Smooth muscle cell (in vitro differentiated cells): Measurements from ENCODE around the gene DNAI1. TPM values are rescaled to one million over a fixed set of nuclear protein-coding genes. Genes with fewer than 3 reads are reported as not detected.

Experiments used
- DNase-seq: peaks from one replicate; lab custom pipeline; 2025; ENCODE audit not compliant: unreplicated experiment; lab: John Stamatoyannopoulos, UW
- H2AFZ ChIP-seq: fragments of 200-600 bp; sonication (generic); 2 replicates; pipeline ENCODE4 v1.6.0; 2016; ENCODE audit warnings: antibody characterized with exemption, low read depth, mild to moderate bottlenecking
- H3F3A ChIP-seq: fragments of 200-600 bp; sonication (generic); 2 replicates; pipeline ENCODE4 v1.6.0; 2017; ENCODE audit warnings: antibody characterized with exemption, low read depth
- H3K27ac ChIP-seq: fragments of 200-600 bp; sonication (generic); 2 replicates; pipeline ENCODE4 v1.5.1; 2016; ENCODE audit warnings: low read depth, mild to moderate bottlenecking
- H3K27me3 ChIP-seq: fragments of 200-600 bp; sonication (generic); 2 replicates; pipeline ENCODE4 v1.6.1; 2016; ENCODE audit warnings: low read depth, mild to moderate bottlenecking
- H3K36me3 ChIP-seq: fragments of 200-600 bp; sonication (generic); 2 replicates; pipeline ENCODE4 v1.5.1; 2016; ENCODE audit warnings: low read depth
- H3K4me1 ChIP-seq: fragments of 200-600 bp; sonication (generic); 2 replicates; pipeline ENCODE4 v1.5.1; 2016; ENCODE audit warnings: low read depth
- H3K4me2 ChIP-seq: fragments of 200-600 bp; sonication (generic); 2 replicates; pipeline ENCODE4 v1.6.0; 2016; ENCODE audit warnings: mild to moderate bottlenecking
- H3K4me3 ChIP-seq: fragments of 200-600 bp; sonication (generic); 2 replicates; pipeline ENCODE4 v1.5.1; 2016; ENCODE audit warnings: mild to moderate bottlenecking
- H3K79me2 ChIP-seq: fragments of 200-600 bp; sonication (generic); 2 replicates; pipeline ENCODE4 v1.6.0; 2016; ENCODE audit warnings: low read depth, mild to moderate bottlenecking
- H3K9ac ChIP-seq: fragments of 200-600 bp; sonication (generic); 2 replicates; pipeline ENCODE4 v1.6.0; 2016; ENCODE audit warnings: low read depth
- H3K9me3 ChIP-seq: fragments of 200-600 bp; sonication (generic); replicated peaks from 2 replicates; pipeline ENCODE4 v1.5.1; 2016; ENCODE audit warnings: low read depth
- H4K20me1 ChIP-seq: fragments of 200-600 bp; sonication (generic); 2 replicates; pipeline ENCODE4 v1.6.0; 2016; ENCODE audit warnings: low read depth
- WGBS: methylation state at CpG from one replicate; pipeline ENCODE4 v1.1.7; 2016; ENCODE audit warnings: low lambda C conversion rate; 5-methylcytosine and 5-hydroxymethylcytosine counted together
- polyA plus RNA-seq: library from polyadenylated mRNA; unstranded; fragments of >200 nt; fragmentation: Nextera tagmentation; extraction: Ambion mirVana; gene quantifications from 2 replicates; pipeline ENCODE4 v1.2.1, GENCODE V29; 2016
- total RNA-seq: library from RNA; depleted of rRNA; stranded (reverse); fragments of >200 nt; gene quantifications from 2 replicates; pipeline ENCODE4 v1.2.3, GENCODE V29; 2014
- TF ChIP-seq, protein P1 (sequence below): fragments of 200-600 bp; sonication (generic); IDR thresholded peaks from 2 replicates; pipeline ENCODE4 v1.5.1; 2017; ENCODE audit warnings: borderline replicate concordance, mild to moderate bottlenecking, antibody characterized with exemption; ENCODE audit not compliant: insufficient read depth, poor library complexity, severe bottlenecking

The DNAI1 gene
- total and polyA plus RNA-seq, 2 experiments from 2014 or later: 0.31 TPM; not detected in 1

DNA sequence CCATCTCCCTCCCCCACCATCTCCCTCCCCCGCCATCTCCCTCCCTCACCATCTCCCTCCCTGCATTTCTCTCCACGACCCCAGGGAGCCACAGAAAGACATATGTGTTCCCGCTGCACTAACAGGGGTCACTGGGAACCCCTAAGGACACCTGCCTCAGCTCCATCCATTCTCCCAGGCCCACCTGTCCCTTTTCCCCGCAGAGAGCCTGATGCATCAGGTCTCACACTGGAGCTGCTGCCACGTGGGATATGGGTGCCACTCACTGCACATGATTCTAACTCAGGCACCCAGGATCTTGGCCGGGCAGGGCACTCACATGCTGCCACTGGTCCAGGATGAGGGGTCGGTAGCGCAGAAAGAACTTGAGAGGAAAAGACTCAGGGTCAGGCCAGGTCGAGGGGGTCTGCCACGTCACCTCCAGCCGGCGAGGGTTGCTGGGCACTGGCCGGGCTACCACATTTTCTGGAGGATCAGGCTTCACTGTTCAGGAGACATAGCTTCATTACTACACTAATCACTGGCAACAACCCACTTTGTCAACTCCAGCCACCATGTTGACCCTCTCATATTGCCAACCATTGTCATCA lies 97.4 kb downstream of the DNAI1 start:
- H3K4me1 ChIP-seq: peaks cover 24% of the 10 kb centered on the region
- H2AFZ ChIP-seq: no peak overlapping the region
- H3K79me2 ChIP-seq: no peaks in the 10 kb centered on the region
- TF ChIP-seq, protein P1, sequence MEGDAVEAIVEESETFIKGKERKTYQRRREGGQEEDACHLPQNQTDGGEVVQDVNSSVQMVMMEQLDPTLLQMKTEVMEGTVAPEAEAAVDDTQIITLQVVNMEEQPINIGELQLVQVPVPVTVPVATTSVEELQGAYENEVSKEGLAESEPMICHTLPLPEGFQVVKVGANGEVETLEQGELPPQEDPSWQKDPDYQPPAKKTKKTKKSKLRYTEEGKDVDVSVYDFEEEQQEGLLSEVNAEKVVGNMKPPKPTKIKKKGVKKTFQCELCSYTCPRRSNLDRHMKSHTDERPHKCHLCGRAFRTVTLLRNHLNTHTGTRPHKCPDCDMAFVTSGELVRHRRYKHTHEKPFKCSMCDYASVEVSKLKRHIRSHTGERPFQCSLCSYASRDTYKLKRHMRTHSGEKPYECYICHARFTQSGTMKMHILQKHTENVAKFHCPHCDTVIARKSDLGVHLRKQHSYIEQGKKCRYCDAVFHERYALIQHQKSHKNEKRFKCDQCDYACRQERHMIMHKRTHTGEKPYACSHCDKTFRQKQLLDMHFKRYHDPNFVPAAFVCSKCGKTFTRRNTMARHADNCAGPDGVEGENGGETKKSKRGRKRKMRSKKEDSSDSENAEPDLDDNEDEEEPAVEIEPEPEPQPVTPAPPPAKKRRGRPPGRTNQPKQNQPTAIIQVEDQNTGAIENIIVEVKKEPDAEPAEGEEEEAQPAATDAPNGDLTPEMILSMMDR: no peak
- H3K4me2 ChIP-seq: no peak overlapping the region
- H3K36me3 ChIP-seq: no peaks in the 10 kb centered on the region
- peaks cover 9% of the 10 kb centered on the region for H3F3A ChIP-seq
- H4K20me1 ChIP-seq: no peaks in the 10 kb centered on the region
- no peaks in the 10 kb centered on the region for H3K9me3 ChIP-seq
- no peak overlapping the region for H3K9ac ChIP-seq
- H3K27me3 ChIP-seq: no peaks in the 10 kb centered on the region
- H3K27ac ChIP-seq: no peak overlapping the region
- DNase-seq: no peak
- H3K4me3 ChIP-seq: no peak overlapping the region
- 90% methylated on average over 12 of the region's 13 CpGs for WGBS

DNA sequence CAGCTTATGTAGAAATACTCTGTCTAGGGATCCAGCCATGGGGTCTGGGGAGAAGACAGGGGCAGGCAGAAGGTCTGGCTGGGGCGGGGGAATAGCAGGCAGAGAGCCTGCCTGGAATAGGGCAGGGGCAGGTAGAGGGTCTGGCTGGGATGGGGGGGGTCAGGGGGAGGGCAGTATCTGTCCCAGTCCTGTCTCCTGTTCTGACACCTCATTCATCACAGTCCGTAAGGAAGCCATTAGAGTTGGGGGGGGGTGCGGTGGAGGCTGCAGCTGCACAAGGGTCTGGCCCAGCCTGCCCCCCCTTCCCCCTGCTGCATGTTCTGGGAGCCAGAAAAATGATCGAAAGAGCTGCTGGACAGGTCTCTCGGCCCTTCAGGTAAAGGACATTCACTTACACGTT lies 98.3 kb downstream of the DNAI1 start:
- no peaks in the 10 kb centered on the region for H3K9me3 ChIP-seq
- no peak overlapping the region for H3K4me2 ChIP-seq
- no peaks in the 10 kb centered on the region for H4K20me1 ChIP-seq
- WGBS: 92% methylated on average over 6 of the region's 6 CpGs
- TF ChIP-seq, protein P1: no peak
- H3K27me3 ChIP-seq: no peaks in the 10 kb centered on the region
- no peak for DNase-seq
- no peaks in the 10 kb centered on the region for H3K79me2 ChIP-seq
- H3F3A ChIP-seq: peaks cover 9% of the 10 kb centered on the region
- H3K9ac ChIP-seq: no peak overlapping the region
- H3K36me3 ChIP-seq: no peaks in the 10 kb centered on the region
- H3K4me3 ChIP-seq: no peak overlapping the region
- no peak overlapping the region for H3K27ac ChIP-seq
- H3K4me1 ChIP-seq: peaks cover 27% of the 10 kb centered on the region
- no peak overlapping the region for H2AFZ ChIP-seq

DNA sequence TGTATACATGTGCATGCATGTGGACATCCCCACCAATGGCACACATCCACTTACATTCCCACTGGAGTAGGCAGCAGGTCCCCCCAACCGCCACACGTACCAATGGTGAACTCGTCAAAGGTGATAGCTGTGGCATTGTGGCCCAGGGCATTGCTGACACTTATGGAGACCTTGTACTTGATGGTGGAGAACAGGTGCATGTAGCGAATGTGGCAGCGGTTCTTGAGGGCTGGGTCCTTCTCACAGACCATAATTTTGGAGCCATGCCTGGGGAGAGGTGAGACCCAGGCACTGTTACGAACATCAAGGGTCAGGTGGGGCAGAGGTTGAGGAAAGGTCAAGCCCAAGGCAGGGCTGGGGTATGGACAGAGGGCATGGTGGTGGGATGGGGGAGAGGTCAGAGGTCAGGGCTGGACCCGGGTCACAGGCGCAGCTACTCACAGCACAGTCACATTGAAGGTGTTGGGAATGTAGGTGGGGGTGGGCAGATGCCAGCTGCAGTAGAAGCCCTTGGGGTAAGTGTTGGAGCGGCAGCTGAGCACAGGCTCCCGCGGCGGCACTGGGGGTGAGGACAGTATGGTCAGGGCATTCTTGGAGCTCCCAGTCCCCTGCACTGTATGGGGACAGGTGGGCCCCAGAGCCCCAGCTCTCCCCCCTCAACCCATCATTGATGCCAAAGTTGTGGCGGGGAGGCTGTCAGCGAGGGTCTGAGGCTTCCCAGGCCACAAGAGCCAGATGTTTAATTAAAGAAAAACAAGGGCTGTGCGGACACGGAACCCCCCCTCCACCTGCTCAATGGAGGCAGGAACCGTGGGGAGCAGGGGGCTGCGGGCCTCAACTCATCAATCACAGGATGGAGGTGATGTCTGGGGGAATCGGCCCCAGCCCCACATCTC lies 99.1 kb downstream of the DNAI1 start:
- H3K36me3 ChIP-seq: no peaks in the 10 kb centered on the region
- peaks cover 9% of the 10 kb centered on the region for H3F3A ChIP-seq
- H3K9me3 ChIP-seq: no peaks in the 10 kb centered on the region
- no peak overlapping the region for H2AFZ ChIP-seq
- no peak overlapping the region for H3K4me2 ChIP-seq
- H3K9ac ChIP-seq: no peak overlapping the region
- H3K4me1 ChIP-seq: peaks cover 27% of the 10 kb centered on the region
- no peaks in the 10 kb centered on the region for H3K27me3 ChIP-seq
- H3K79me2 ChIP-seq: no peaks in the 10 kb centered on the region
- WGBS: 92% methylated on average over 19 of the region's 19 CpGs
- TF ChIP-seq, protein P1: no peak
- DNase-seq: no peak
- no peak overlapping the region for H3K4me3 ChIP-seq
- H3K27ac ChIP-seq: no peak overlapping the region
- no peaks in the 10 kb centered on the region for H4K20me1 ChIP-seq
